ENCODE data around the gene CORO2B.

CORO2B gene

GRCh38 chr15:68630836-68631235, 52.0 kb downstream of the CORO2B start:
- Histone ChIP-seq H3K27ac (no peak overlapping the region), H3K4me1 (ENCODE audit: control insufficient read depth in 1 of 2, insufficient read depth in 1 of 2, low read depth in 1 of 2, low read length in 1 of 2) (no peaks in the 10 kb centered on the region), H3K4me3 (ENCODE audit: low read depth in 1 of 2, low read length in 1 of 2) (no peak overlapping the region), H3K27me3 (peaks cover 7% of the 10 kb centered on the region), H3K9me3 (no peaks in the 10 kb centered on the region), H3K36me3 (no peaks in the 10 kb centered on the region)
- no peak for TF ChIP-seq CTCF (IDR thresholded peaks at IDR 0.05)

- Histone ChIP-seq H3K9me3 (no peaks in the 10 kb centered on the region), H3K36me3 (no peaks in the 10 kb centered on the region), H3K4me1 (ENCODE audit: control insufficient read depth in 1 of 2, insufficient read depth in 1 of 2, low read depth in 1 of 2, low read length in 1 of 2) (no peaks in the 10 kb centered on the region), H3K27ac (no peak overlapping the region), H3K27me3 (peaks cover 7% of the 10 kb centered on the region), H3K4me3 (ENCODE audit: low read depth in 1 of 2, low read length in 1 of 2) (no peak overlapping the region)
- TF ChIP-seq CTCF (IDR thresholded peaks at IDR 0.05) = no peak
These were observed 52.8 kb downstream of the CORO2B start for GRCh38 chr15:68631601-68632051.

GRCh38 chr15:68632101-68632500, 53.3 kb downstream of the CORO2B start:
- Histone ChIP-seq H3K4me1 (ENCODE audit: control insufficient read depth in 1 of 2, insufficient read depth in 1 of 2, low read depth in 1 of 2, low read length in 1 of 2) (no peaks in the 10 kb centered on the region), H3K9me3 (no peaks in the 10 kb centered on the region), H3K27me3 (peaks cover 7% of the 10 kb centered on the region), H3K4me3 (ENCODE audit: low read depth in 1 of 2, low read length in 1 of 2) (no peak overlapping the region), H3K27ac (no peak overlapping the region), H3K36me3 (no peaks in the 10 kb centered on the region)
- no peak for TF ChIP-seq CTCF (IDR thresholded peaks at IDR 0.05)

- Histone ChIP-seq H3K4me1 (ENCODE audit: control insufficient read depth in 1 of 2, insufficient read depth in 1 of 2, low read depth in 1 of 2, low read length in 1 of 2) (no peaks in the 10 kb centered on the region), H3K4me3 (ENCODE audit: low read depth in 1 of 2, low read length in 1 of 2) (no peak overlapping the region), H3K27me3 (peaks cover 7% of the 10 kb centered on the region), H3K36me3 (no peaks in the 10 kb centered on the region), H3K27ac (no peak overlapping the region), H3K9me3 (no peaks in the 10 kb centered on the region)
- no peak for TF ChIP-seq CTCF (IDR thresholded peaks at IDR 0.05)
These were observed 54.7 kb downstream of the CORO2B start for GRCh38 chr15:68633231-68634121.

- Histone ChIP-seq H3K27me3 (peaks cover 1% of the 10 kb centered on the region), H3K27ac (no peak overlapping the region), H3K4me1 (ENCODE audit: control insufficient read depth in 1 of 2, insufficient read depth in 1 of 2, low read depth in 1 of 2, low read length in 1 of 2) (no peaks in the 10 kb centered on the region), H3K4me3 (ENCODE audit: low read depth in 1 of 2, low read length in 1 of 2) (no peak overlapping the region), H3K9me3 (no peaks in the 10 kb centered on the region), H3K36me3 (no peaks in the 10 kb centered on the region)
- no peak for TF ChIP-seq CTCF (IDR thresholded peaks at IDR 0.05)
These were observed 55.3 kb downstream of the CORO2B start for GRCh38 chr15:68634122-68634482.
